Right forelimb (tissue), 1 donor: ENCODE data around the gene ARID1B.

ENCODE experiments used
- DNase-seq: peaks from one replicate; pipeline ENCODE4 v3.0.0-alpha.2; 2018

Gene ARID1B

DNA sequence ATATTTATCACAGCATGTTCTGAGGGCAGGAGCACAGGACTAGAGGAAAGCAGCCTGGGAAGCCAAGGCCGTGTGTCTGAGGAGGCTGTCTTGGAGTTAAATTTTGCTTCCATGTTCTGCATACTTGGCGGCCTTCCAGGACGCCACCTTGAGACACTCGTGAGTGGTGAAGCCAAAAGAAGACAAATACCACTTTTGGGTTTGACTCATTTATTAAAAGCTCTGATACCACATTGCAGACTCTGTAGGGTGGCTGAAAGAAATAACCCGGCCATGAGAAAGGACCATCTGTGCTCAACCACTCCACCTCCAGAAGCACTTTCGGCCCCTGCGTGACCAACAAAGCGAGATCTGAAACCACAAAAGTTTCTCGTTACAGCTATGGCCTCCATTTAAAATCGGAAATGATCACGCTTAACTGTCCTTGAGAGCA, 426.1 kb downstream of the ARID1B start:
- no peak for DNase-seq

DNA sequence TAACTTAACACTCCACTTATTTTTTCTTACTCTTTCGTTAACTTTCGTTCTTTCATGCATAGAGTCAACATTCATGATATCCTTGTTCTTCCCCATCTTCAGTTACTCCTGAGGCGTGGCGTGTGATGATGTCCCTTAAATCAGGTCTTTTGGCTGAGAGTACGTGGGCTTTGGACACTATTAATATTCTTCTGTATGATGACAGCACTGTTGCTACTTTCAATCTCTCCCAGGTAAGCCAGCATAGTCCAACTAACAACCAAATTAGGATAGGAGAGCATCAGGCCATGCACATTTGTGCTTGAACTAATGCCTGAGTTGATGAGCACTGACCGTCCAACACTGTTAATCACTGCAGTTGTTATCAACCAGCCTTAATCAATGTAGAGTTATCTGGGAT, 426.6 kb downstream of the ARID1B start:
- DNase-seq: no peak

DNA sequence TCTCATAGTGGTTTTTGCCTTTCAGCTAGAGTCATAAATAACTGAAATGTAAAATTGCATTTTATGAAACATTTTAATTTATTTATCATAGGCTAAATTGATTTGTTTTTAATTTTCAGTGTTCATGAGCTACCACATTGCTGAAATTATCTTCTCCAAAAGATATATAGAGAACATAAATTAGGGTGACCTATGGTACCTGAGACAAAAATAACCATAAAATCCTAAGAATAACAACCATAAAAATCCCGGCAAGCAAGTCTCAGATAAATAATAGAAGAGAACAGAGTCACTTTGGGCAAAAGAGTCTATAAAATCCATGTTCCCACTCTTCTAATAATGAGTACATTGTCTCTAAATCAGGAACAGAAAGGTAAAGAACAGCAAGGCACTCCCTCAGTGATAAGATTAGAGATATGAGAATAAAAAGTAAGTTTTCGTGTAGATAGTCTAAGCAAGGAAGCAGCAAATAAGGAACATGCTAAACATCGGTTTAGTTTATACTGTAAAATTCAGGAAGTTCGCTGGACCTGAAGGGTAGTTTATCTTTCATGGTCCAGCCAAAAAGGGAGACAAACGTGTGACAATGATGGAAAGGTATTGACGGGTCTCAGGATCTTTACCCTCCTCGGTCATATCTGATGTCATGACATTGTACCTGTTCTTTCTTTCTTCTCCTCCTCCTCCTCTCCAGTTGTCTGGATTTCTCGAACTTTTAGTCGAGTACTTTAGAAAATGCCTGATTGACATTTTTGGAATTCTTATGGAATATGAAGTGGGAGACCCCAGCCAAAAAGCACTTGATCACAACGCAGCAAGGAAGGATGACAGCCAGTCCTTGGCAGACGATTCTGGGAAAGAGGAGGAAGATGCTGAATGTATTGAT, 428.5 kb downstream of the ARID1B start:
- no peak for DNase-seq

DNA sequence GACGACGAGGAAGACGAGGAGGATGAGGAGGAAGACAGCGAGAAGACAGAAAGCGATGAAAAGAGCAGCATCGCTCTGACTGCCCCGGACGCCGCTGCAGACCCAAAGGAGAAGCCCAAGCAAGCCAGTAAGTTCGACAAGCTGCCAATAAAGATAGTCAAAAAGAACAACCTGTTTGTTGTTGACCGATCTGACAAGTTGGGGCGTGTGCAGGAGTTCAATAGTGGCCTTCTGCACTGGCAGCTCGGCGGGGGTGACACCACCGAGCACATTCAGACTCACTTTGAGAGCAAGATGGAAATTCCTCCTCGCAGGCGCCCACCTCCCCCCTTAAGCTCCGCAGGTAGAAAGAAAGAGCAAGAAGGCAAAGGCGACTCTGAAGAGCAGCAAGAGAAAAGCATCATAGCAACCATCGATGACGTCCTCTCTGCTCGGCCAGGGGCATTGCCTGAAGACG, 429.2 kb downstream of the ARID1B start:
- DNase-seq: no peak

DNA sequence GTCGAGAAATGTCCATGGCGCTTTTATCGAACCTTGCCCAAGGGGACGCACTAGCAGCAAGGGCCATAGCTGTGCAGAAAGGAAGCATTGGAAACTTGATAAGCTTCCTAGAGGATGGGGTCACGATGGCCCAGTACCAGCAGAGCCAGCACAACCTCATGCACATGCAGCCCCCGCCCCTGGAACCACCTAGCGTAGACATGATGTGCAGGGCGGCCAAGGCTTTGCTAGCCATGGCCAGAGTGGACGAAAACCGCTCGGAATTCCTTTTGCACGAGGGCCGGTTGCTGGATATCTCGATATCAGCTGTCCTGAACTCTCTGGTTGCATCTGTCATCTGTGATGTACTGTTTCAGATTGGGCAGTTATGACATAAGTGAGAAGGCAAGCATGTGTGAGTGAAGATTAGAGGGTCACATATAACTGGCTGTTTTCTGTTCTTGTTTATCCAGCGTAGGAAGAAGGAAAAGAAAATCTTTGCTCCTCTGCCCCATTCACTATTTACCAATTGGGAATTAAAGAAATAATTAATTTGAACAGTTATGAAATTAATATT, 430.4 kb downstream of the ARID1B start:
- no peak for DNase-seq

DNA sequence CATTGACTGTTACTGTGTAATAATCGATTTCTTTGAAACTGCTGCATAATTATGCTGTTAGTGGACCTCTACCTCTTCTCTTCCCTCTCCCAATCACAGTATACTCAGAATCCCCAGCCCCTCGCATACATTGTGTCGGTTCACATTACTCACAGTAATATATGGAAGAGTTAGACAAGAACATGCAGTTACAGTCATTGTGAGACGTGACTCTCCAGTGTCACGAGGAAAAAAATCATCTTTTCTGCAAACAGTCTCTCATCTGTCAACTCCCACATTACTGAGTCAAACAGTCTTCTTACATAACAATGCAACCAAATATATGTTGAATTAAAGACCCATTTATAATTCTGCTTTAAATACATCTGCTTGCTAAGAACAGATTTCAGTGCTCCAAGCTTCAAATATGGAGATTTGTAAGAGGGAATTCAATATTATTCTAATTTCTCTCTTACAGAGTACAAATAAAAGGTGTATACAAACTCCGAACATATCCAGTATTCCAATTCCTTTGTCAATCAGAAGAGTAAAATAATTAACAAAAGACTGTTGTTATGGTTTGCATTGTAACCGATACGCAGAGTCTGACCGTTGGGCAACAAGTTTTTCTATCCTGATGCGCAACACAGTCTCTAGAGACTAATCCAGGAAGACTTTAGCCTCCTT, 432.8 kb downstream of the ARID1B start:
- DNase-seq: no peak

DNA sequence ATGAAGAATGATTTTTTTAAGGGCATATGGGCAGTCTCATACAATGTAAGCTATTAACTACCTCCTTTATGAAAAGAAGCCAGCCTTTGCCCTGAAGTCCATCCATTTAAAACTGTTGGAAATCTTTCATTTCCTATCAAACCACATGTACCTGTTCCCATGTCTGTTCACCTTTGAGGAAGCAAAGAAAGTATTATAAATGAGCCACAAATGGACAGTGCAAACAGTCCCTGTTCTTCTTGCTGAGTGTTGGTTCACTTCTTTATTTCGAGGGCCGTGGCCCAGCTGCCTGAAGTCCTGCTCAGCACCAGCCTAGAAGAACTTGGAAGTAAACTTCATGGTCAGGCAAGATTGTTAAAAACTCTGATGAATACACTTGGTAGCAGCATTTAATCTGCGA, 433.8 kb downstream of the ARID1B start:
- DNase-seq: no peak

DNA sequence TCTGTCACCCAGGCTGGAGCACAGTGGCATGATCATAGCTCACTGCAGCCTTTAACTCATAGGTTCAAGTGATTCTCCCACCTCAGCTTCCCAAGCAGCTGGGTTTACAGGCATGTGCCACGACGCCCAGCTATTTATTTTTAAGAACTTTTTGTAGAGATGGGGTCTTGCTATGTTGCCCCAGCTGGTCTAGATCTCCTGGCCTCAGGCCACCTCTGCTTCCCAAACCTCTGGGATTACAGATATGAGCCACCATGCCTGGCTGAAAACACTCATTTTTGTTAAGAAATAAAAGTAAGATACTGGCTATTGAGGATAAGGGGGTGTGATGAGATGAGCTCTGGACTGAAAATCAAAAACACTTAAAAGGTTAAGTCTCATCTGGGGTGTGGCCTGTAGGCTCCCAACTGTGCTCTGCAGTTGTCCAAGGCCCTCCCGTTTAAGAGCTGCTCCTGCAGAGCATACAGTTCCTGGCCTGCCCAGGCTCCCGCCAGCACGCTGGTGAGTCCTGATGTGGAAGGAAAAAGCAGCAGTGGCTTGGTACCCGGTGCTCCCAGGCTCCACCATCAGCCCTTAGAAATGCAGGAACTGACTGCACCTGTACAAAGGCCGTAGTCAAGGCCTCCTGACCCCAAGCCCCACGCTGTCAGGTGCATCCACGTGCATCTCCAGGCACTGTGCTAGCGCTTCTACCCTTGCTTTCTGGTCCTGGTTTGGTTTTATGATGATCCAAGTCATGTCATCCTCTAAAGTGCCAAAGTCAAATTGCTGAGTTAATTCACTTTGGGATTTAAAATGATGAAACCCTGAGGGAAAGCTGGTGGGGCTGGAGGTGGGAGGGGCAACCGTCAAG, 434.7 kb downstream of the ARID1B start:
- DNase-seq: no peak

DNA sequence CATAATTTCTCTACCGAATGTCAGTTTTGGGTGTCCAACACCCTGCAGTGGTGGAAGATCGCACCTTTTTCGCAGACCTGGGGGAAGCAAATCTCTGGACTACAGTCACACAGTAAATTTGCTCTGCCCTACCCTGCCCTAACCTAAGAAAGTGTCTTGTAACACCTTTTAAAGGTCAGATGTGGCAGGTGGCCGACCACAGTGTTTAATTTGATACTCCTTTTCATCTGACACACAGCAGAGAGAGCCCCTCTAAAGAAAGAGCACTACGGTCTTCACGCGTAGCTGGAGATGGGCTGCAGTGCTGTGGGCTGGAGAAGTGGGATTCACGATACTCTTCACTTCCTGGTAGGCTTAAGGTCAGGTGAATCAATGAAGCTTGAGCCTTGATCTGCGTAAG, 436.2 kb downstream of the ARID1B start:
- DNase-seq: no peak

DNA sequence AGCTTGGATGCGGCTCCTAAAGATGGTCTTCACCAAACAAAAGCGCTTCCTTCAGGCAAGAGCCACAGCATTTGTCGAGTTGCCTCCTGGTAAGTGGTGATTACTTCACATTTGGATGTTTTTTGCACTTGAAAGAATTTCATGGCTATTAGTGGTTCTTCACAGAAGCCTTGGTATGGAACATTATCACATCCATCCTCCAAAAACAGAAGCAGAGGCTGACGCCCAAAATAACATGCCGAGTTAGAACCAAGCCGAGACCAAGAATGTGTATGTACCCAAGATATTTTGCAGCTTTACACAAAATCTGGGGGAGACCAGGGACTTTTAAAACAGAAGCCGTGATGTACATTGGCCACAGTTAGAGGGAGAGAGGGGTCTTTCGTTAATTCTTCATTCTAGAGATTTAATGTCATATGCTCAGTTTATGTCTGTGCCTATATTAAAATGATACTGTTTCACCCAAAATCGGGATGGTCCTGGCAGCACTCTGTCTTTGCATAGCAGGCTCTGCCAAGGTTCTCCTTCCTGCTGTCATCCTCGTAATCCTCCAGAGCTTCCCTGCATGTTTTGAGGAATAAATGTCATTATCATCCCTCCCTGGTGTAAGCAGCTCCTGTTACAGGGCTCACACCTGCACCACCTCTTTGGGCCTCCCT, 436.9 kb downstream of the ARID1B start:
- no peak for DNase-seq

DNA sequence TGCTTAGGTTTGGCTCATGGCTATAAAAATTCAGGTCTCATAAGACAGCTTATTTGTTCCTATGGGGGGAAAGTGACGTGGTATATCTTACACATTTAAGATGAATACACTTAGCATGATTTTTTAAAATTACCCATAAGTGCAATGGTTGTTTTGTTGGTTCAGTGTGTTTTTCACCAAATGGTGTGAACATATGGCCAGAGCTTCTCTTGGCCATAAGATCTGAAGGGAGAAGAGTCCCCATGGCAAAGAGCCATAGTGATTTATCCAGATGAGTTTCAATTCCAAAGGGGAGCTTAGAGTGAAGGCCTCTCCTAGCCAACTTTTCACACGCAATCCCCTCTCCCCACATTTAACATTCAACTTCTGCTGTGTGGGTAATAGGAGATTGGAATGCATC, 438.5 kb downstream of the ARID1B start:
- no peak for DNase-seq

DNA sequence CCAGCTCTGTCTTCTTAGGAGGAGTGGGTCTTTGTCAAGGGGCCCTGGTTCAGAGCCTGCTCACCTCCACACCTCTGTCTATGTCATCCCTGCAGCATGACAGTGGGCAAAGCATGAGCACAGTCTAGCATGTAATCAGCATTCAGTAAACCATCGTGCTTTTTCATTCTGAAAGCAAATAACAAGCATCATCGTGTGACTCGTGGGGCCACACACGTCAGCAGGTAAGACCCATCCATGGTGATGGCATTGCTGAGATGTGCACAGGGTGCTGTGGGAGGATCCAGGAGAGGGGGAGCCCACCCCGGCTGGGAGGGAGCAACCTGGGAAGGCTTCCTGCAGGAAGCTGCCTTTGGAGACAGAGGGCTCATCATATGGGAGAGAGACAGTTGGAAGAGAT, 439.4 kb downstream of the ARID1B start:
- no peak for DNase-seq

DNA sequence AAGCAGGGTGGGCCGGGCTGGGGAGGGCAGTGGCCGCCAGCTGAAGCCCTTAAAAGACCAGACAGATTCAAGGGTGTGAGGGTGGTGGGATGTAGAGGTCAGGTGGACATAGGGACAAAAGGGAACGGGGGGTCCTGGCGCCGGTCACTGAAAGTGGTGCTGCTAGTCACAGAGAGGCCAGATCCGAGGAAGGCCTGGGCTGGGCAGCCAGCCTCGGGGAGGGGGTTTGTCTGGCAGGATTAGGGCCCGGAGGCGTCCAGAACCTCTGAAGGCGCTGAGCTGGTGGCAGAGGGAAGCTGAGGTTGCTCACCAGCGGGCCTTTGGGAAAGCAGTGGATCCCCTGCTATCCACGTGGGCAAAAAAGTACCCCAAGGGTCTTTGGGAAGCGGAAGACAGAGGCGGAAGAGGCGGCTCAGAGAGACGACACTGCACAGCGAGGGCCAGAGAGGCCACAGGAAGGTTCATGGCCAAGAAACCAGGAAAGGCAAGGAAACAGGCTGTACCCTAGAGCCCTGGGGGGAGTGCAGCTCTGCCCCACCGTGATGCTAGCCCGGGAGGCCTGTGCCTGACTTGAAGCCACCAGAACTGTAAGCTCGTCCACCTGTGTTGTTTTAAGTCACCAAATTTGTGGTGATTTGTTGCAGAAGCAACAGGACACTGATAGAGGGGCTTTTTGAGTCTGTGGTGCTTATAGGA, 440.2 kb downstream of the ARID1B start:
- no peak for DNase-seq

DNA sequence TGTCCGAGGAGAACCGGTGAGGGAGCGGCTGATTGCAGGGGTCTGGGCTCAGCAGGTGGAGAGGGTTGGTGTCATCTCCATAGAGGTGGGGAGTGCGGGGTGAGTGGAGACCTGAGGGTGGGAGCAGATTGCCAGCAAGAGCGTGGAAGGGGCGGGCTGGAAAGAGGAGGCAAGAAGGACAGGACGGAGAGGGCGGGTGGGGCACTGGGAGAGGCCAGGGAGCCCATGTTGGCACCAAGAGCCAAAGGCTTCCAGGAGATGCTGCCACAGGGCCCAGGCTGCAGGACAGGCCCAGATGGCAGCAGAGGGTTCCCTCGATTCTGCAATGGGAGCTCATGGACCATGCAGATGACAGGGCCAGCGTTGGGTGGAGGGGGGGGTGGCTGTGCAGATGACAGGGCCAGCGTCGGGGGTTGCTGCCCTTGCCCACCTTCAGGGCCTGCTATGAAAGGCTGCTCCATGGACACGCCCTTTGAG, 440.8 kb downstream of the ARID1B start:
- DNase-seq: no peak

DNA sequence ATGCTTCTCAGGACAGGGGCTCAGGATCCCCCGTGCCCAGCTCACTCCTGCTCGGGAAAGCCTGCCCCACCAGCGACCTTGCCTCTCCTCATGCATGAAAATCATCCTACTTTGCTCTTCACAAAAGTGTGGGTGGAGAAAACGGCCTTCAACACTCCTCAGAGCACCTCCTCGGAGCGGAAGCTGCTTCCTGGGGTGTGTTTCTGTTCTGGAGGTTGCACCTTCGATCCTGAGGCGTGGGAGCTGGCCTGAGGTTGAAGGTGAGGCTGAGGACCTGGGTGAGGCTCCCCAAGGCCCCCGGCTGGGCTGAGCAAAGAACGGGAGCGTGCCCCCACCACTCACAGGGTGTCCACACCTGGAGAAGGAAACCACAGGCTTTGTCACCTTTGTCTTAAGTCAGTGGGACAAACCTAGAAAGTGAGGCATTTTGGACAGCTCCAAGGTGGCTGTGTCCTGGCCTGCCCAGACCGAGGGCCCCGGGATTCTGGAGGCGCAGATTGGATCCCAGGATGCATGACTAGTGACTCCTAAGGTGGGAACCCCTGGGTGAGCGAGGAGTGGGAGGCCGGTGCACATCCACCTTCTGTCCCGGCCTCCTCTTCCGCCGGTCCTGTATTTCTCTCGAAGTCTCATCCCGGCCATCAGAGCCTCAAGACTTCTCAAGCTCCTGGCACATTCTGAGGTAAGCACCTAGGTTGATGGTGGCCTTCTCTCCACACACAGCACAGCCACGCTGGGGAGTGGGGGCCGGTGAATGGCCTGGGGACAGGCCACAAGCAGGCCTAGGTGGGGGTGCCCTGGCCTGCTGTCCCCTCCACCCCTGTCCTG, 441.4 kb downstream of the ARID1B start:
- no peak for DNase-seq

DNA sequence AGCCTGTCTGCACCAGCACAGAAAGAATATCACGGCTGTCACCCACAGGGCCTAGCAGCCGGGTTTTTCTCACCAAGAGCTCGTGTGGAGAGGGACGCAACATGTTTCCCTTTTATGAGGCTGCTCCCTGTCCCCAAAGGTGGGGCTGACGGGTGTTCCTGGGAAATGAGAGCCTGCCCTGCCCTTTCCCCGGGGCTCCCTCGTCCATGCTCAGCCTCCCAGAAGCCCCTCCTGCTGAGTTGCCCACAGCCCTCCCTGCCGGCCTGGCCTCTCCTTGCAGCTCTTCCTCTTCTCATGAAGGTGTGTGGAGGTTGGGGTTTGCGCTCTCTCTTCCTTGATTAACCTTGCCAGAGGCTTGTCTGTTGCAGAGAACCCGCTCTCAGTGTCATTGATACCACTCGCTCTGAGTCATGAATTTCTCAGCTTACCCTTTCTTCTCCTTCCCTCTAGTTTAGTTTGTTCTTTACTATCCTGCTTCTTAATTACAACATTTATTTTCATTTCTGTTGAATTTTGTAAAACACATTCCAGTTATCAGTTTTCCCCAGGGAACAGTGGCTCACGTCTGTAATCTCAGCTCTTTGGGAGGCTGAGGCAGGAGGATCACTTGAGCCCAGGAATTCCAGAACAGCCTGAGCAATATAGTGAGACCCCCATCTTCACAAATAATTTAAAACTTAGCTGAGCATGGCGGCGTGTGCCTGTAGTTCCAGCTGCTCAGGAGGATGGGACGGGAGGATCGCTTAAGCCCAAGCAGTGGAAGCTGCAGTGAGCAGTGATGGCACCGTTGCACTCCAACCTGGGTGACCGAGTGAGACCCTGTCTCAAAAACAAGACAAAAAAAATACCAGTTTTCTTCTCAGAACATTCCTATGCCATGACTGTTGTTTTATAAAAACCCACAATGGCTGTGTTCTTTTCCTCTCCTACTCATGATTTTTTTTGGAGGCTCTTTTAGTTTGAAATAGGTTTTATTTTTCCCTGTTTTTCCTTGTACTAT, 442.3 kb downstream of the ARID1B start:
- DNase-seq: no peak

DNA sequence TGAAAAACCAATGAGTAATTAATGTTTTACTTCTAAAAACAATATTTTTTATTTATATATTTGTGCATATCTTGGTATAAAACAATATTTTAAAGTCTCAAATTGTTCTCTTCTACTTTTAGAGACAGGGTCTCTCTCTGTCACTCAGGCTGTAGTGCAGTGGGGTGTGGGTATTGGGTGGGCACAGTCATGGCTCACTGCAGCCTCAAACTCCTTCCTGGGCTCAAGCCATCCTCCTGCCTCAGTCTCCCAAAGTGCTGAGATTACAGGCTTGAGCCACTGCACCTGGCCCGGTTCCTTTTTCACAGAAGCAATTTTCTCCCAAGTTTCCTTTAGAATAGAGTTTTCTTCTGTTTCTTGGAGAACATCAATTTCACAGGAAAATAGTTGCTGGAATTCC, 443.3 kb downstream of the ARID1B start:
- DNase-seq: no peak

DNA sequence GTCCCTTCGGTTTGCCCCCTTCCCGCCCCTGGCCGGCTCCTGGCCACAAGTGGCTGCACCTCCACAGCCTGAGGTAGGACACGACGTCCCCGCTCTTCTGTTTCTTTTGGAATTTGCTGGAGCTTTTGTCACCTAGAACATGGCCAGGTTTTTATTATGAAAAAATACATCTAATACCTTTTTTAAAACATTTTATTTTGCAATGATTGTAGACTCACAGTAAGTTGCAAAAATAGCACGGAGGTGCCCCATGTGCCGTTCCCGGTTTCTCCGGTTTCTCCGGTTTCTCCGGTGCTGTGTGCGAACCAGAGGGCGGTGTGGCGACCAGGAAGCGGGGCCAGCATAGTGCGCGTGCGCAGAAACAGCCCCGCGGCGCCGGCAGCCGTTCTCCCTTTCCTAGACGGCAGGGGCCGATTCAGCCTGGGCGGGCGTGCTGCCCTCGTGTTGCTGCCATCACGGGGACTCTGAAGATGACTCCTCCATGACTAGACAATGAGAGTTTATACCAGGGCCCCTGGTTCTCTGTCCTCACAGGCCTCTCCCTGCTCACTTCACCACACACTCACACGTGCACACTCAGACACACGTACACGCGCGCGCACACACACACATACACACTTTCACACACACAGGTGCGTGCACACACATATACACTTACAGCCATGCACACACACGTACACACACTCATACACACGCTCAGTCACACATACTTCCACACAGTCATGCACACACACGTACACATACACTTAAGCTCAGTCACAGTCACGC, 444.1 kb downstream of the ARID1B start:
- DNase-seq: peak; percentile 82

DNA sequence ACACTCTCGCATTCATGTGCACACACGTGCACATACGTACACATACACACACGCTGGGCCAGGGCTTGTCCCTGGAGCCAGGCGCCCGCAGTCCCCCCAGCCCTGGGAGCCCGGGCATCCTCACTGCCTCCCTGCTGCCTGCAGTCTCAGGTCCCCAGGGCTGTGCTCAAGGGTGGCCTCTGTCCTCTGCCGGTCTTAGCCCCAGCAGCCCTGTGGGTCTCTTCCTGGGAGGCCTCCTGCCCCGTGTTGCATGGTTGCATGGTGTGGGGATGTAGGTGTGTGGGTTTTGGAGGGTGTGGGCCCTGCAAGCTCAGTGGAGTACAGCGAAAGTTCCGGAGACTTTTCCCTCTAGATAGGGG, 444.6 kb downstream of the ARID1B start:
- DNase-seq: no peak
